HepG2 (cell line): ENCODE measurements around the gene CMC1. TPM values are rescaled to one million over a fixed set of nuclear protein-coding genes. Genes with fewer than 3 reads are reported as not detected.

Experiments used
- ARNT ChIP-seq: fragments of 450-650 bp; IDR thresholded peaks from 2 replicates; pipeline ENCODE4 v1.6.1; 2017
- FOSL1 ChIP-seq: sonication (generic); formaldehyde crosslinking; IDR thresholded peaks from 2 replicates; pipeline ENCODE4 v1.9.0; 2021; ENCODE audit warnings: missing genetic modification reagents, borderline replicate concordance
- ISX ChIP-seq: sonication (generic); formaldehyde crosslinking; conservative IDR thresholded peaks from 2 replicates; pipeline ENCODE4 v1.5.0; 2020; ENCODE audit warnings: missing genetic modification reagents
- POLR2G ChIP-seq: fragments of 200-400 bp; formaldehyde crosslinking; IDR thresholded peaks from 2 replicates; pipeline ENCODE4 v1.6.1; 2018; ENCODE audit warnings: mild to moderate bottlenecking, low read depth, low read length, moderate library complexity
- RAD21 ChIP-seq: fragments of 450-650 bp; formaldehyde crosslinking; IDR thresholded peaks from 2 replicates; pipeline ENCODE4 v1.5.0; 2020; ENCODE audit warnings: mild to moderate bottlenecking
- SALL2 ChIP-seq: sonication (generic); formaldehyde crosslinking; IDR thresholded peaks from 2 replicates; pipeline ENCODE4 v1.8.1; 2023; ENCODE audit warnings: mild to moderate bottlenecking, missing genetic modification reagents, inconsistent platforms
- SOX5 ChIP-seq: IDR thresholded peaks from 2 replicates; pipeline ENCODE4 v1.6.1; 2016; ENCODE audit warnings: borderline replicate concordance
- SOX6 ChIP-seq, 2 experiments: fragments of 450-650 bp in 1 of 2; sonication (generic) in 1 of 2; formaldehyde crosslinking in 1 of 2; IDR thresholded peaks; 2 replicates each; pipeline versions ENCODE4 v1.4.0 to v1.6.1; 2017 to 2020; ENCODE audit warnings: antibody characterized with exemption in 1 of 2, mild to moderate bottlenecking in 1 of 2, missing genetic modification reagents in 1 of 2
- SUZ12 ChIP-seq: fragments of 150-350 bp; IDR thresholded peaks from 2 replicates; pipeline ENCODE4 v1.6.1; 2014; ENCODE audit warnings: low read depth, low read length
- TSC22D2 ChIP-seq: sonication (generic); formaldehyde crosslinking; IDR thresholded peaks from 2 replicates; pipeline ENCODE4 v1.5.1; 2020; ENCODE audit warnings: missing genetic modification reagents, mild to moderate bottlenecking, borderline replicate concordance
- ZBTB38 ChIP-seq: sonication (generic); formaldehyde crosslinking; IDR thresholded peaks from 2 replicates; pipeline ENCODE4 v1.5.1; 2020; ENCODE audit warnings: mild to moderate bottlenecking, missing genetic modification reagents
- ZNF101 ChIP-seq: sonication (generic); formaldehyde crosslinking; IDR thresholded peaks from 2 replicates; pipeline ENCODE4 v1.4.0; 2020; ENCODE audit warnings: mild to moderate bottlenecking, low read depth, missing genetic modification reagents, borderline replicate concordance
- ZNF451 ChIP-seq: sonication (generic); formaldehyde crosslinking; IDR thresholded peaks from 2 replicates; pipeline ENCODE4 v1.5.0; 2020; ENCODE audit warnings: mild to moderate bottlenecking, missing genetic modification reagents
- ZNF652 ChIP-seq: IDR thresholded peaks from 2 replicates; pipeline ENCODE4 v1.6.1; 2016; ENCODE audit warnings: low read depth, borderline replicate concordance
- ZNF660 ChIP-seq: sonication (generic); formaldehyde crosslinking; IDR thresholded peaks from 2 replicates; pipeline ENCODE4 v1.5.1; 2020; ENCODE audit warnings: mild to moderate bottlenecking, low read depth, missing genetic modification reagents, borderline replicate concordance
- polyA plus RNA-seq, 8 experiments: library from polyadenylated mRNA; depleted of rRNA in 3 of 8; stranded (reverse) in 7 of 8; unstranded in 1 of 8; fragments of >200 nt; fragmentation: Illumina TruSeq in 4 of 8; extraction: Trizol in 4 of 8; gene quantifications; 2 replicates each; pipeline versions ENCODE4 v1.2.1 to v1.2.3, GENCODE V29; 2011 to 2016; ENCODE audit warnings: low read depth in 4 of 8, missing spikeins in 1 of 8, mixed read lengths in 1 of 8; ENCODE audit not compliant: insufficient read depth in 1 of 8
- total RNA-seq, 5 experiments: library from RNA; depleted of rRNA; stranded (reverse); fragments of >200 nt; fragmentation: Illumina TruSeq; extraction: Trizol; gene quantifications; 2 replicates each; pipeline ENCODE4 v1.2.3, GENCODE V29; 2016; ENCODE audit warnings: low read depth in 1 of 5
- TF ChIP-seq, protein P1 (sequence below): sonication (generic); formaldehyde crosslinking; IDR thresholded peaks from 2 replicates; pipeline ENCODE4 v1.5.0; 2020; ENCODE audit warnings: mild to moderate bottlenecking, missing genetic modification reagents
- TF ChIP-seq, protein P2 (sequence below): sonication (generic); formaldehyde crosslinking; conservative IDR thresholded peaks from 2 replicates; pipeline ENCODE4 v1.5.0; 2020; ENCODE audit warnings: missing genetic modification reagents
- TF ChIP-seq, protein P3 (sequence below): sonication (generic); formaldehyde crosslinking; IDR thresholded peaks from 2 replicates; pipeline ENCODE4 v1.8.1; 2023; ENCODE audit warnings: mild to moderate bottlenecking, missing genetic modification reagents
- TF ChIP-seq, protein P4 (sequence below): sonication (generic); formaldehyde crosslinking; IDR thresholded peaks from 2 replicates; pipeline ENCODE4 v1.4.0; 2020; ENCODE audit warnings: mild to moderate bottlenecking, missing genetic modification reagents
- TF ChIP-seq, protein P5 (sequence below), 2 experiments: sonication (generic) in 1 of 2; formaldehyde crosslinking in 1 of 2; IDR thresholded peaks; 2 replicates each; pipeline versions ENCODE4 v1.4.0 to v1.6.1; 2018 to 2020; ENCODE audit warnings: missing genetic modification reagents in 2 of 2, borderline replicate concordance in 1 of 2, low read depth in 1 of 2, mild to moderate bottlenecking in 1 of 2, missing biosample characterization in 1 of 2

CMC1 gene
- total and polyA plus RNA-seq, 2 of the 13 experiments (the other 11 are each of a cell fraction or from before 2014, with no cell fraction given): 22.1 to 29.5 TPM

DNA sequence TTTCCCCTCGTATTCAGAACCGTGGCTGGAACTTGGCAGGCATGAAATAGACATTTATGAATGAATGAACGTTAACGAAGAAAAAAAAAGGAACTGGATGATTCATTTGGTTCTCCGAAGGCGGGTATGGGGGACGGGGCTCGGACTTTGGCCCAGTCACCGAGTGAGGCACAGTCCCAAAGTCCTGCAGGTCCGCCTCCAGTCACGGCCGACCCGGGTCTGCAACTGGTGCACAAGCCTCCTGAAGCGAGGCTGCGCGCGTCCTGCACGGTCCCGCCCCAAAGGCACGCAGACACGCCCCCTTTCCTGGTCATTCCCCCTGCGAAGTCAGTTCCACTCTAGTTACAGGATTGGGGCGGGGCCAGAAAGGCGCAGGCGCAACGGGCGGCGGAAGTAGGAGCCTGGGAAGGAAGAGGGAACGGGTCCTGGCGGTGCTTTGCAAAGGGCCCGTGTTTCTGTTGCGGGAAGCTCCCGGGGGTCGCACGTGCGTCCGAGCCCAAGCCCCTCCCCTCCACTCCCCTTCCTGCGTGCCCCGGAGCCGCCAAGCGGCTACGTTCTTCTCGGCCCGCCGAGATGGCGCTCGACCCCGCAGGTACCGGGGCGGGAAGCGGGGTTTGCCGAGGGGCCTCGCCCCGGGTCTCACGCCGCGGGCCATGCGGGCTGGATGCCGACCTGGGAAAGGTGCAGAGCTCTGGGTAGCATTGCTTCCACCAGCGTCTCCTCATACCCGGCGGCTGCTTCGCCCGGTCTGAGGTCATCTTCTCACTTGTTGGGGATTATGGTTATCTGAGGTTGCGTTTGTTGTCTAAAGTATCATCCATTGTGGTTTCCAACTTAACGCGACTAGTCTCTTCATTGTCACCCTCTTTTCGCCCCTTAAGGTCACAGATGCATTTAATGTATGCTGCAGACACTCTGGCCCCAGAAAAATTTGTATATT lies at the start of gene CMC1 (continued):
- TF ChIP-seq, protein P1, sequence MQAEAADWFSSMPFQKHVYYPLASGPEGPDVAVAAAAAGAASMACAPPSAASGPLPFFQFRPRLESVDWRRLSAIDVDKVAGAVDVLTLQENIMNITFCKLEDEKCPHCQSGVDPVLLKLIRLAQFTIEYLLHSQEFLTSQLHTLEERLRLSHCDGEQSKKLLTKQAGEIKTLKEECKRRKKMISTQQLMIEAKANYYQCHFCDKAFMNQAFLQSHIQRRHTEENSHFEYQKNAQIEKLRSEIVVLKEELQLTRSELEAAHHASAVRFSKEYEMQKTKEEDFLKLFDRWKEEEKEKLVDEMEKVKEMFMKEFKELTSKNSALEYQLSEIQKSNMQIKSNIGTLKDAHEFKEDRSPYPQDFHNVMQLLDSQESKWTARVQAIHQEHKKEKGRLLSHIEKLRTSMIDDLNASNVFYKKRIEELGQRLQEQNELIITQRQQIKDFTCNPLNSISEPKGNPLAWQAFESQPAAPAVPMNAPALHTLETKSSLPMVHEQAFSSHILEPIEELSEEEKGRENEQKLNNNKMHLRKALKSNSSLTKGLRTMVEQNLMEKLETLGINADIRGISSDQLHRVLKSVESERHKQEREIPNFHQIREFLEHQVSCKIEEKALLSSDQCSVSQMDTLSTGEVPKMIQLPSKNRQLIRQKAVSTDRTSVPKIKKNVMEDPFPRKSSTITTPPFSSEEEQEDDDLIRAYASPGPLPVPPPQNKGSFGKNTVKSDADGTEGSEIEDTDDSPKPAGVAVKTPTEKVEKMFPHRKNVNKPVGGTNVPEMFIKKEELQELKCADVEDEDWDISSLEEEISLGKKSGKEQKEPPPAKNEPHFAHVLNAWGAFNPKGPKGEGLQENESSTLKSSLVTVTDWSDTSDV: peak; percentile 92; the same call in 1 of the 2 replicates
- TF ChIP-seq ISX (peak; percentile 79; the same call in 1 of the 2 replicates), ZNF101 (peak; percentile 72; the same call in 1 of the 2 replicates), SOX5 (CRISPR knock-in tag) (peak; percentile 73), ARNT (no peak), ZNF660 (no peak; the same call in 1 of the 2 replicates), ZNF451 (CRISPR knock-in tag) (peak; percentile 73; the same call in 1 of the 2 replicates), ZBTB38 (CRISPR knock-in tag) (peak; percentile 63; the same call in 1 of the 2 replicates), ZNF652 (CRISPR knock-in tag) (0 out of 2 replicates have a peak, but pooled peaks have one; percentile 10), SUZ12 (no peak), SALL2 (CRISPR knock-in tag) (0 out of 2 replicates have a peak, but pooled peaks have one; percentile 73), RAD21 (CRISPR knock-in tag) (0 out of 2 replicates have a peak, but pooled peaks have one; percentile 16), FOSL1 (peak; percentile 41; the same call in 1 of the 2 replicates), POLR2G (peak; percentile 96), SOX6 (IDR thresholded peaks at IDR 0.05) (no peak), SOX6 (CRISPR knock-in tag; IDR thresholded peaks at IDR 0.05) (peak; percentile 73), TSC22D2 (peak; percentile 67; the same call in 1 of the 2 replicates)
- TF ChIP-seq, protein P2, sequence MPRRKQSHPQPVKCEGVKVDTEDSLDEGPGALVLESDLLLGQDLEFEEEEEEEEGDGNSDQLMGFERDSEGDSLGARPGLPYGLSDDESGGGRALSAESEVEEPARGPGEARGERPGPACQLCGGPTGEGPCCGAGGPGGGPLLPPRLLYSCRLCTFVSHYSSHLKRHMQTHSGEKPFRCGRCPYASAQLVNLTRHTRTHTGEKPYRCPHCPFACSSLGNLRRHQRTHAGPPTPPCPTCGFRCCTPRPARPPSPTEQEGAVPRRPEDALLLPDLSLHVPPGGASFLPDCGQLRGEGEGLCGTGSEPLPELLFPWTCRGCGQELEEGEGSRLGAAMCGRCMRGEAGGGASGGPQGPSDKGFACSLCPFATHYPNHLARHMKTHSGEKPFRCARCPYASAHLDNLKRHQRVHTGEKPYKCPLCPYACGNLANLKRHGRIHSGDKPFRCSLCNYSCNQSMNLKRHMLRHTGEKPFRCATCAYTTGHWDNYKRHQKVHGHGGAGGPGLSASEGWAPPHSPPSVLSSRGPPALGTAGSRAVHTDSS (CRISPR knock-in tag): no peak
- TF ChIP-seq, protein P3, sequence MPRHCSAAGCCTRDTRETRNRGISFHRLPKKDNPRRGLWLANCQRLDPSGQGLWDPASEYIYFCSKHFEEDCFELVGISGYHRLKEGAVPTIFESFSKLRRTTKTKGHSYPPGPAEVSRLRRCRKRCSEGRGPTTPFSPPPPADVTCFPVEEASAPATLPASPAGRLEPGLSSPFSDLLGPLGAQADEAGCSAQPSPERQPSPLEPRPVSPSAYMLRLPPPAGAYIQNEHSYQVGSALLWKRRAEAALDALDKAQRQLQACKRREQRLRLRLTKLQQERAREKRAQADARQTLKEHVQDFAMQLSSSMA (CRISPR knock-in tag): 0 out of 2 replicates have a peak, but pooled peaks have one; percentile 43
- TF ChIP-seq, protein P4, sequence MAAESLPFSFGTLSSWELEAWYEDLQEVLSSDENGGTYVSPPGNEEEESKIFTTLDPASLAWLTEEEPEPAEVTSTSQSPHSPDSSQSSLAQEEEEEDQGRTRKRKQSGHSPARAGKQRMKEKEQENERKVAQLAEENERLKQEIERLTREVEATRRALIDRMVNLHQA: no peak
- TF ChIP-seq, protein P5, sequence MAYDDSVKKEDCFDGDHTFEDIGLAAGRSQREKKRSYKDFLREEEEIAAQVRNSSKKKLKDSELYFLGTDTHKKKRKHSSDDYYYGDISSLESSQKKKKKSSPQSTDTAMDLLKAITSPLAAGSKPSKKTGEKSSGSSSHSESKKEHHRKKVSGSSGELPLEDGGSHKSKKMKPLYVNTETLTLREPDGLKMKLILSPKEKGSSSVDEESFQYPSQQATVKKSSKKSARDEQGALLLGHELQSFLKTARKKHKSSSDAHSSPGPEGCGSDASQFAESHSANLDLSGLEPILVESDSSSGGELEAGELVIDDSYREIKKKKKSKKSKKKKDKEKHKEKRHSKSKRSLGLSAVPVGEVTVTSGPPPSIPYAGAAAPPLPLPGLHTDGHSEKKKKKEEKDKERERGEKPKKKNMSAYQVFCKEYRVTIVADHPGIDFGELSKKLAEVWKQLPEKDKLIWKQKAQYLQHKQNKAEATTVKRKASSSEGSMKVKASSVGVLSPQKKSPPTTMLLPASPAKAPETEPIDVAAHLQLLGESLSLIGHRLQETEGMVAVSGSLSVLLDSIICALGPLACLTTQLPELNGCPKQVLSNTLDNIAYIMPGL (CRISPR knock-in tag; IDR thresholded peaks at IDR 0.05; ENCODE audit: borderline replicate concordance in 1 of 2, low read depth in 1 of 2): peak; percentile 75 to 87
